Activated CD8-positive, alpha-beta memory T cell treated with anti-CD3 and anti-CD28 coated beads for 1 hour (primary cell): ENCODE data around the gene GIPC3.

Source experiments
- DNase-seq, 2 donors: peaks; one replicate each; pipeline ENCODE4 v3.0.0-alpha.2; 2020; ENCODE audit warnings: low read depth in 1 of 2; ENCODE audit errors: extremely low read depth in 1 of 2

The GIPC3 gene

GRCh38 chr19:3604227-3604986 lies 19.1 kb downstream of the GIPC3 start:
- no peak for DNase-seq

GRCh38 chr19:3604987-3605343 lies 19.7 kb downstream of the GIPC3 start:
- no peak for DNase-seq

DNA sequence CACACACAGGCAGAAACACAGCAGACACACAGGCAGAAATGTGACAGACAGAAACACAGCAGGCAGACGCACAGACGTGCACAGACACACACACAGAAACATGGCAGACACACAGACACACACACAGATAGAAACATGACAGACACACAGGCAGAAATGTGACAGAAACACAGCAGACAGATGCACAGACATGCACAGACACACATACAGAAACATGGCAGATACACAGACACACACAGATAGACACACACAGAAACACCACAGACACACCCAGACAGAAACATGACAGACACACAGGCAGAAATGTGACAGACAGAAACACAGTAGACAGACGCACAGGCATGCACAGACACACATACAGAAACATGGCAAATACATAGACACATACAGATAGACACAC lies 20.1 kb downstream of the GIPC3 start:
- DNase-seq = no peak

- no peak for DNase-seq
Measured at GRCh38 chr19:3605770-3606169, 20.5 kb downstream of the GIPC3 start.

- peak in 1 of 2 donors; percentile 16 for DNase-seq
Measured at GRCh38 chr19:3606174-3606689, 21.0 kb downstream of the GIPC3 start.

DNA sequence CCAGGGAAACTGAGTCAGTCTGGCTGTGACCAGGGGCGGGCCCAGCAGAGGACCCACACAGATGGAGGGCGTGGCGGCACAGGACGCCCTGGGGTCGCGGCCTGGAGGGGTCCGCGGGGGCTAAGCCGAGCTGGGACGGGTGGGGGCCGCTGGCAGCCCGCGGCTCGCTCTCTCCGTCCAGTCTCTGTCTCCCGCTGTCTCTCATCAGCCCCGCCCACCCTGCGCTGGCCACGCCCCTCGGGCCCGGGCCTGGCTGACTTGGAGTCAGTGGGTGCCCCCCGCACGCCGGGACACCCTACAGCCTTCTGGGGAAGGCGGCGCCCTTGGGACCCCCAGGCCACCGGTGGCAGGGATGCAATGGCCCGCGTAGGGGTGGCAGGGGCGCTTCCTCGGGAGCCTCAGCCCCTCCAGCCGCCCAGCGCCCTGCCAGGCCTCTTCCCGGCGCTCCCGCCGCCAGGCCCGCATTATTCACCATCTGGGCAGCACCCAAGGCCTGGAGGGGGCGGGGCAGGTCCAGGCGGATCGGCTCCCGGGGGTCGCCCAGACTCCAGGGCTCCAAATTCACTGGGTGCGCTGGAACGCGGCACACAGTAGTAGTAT lies 21.5 kb downstream of the GIPC3 start, which contains the start of gene TBXA2R:
TBXA2R (minus strand) TSS at position 186 of the 600 bp plus-strand sequence. CDS start 6,241 bp downstream, outside the sequence.
- DNase-seq = peak in 1 of 2 donors; percentile 31

GRCh38 chr19:3607303-3608078 lies 22.2 kb downstream of the GIPC3 start:
- no peak for DNase-seq

GRCh38 chr19:3608079-3608641 lies 22.9 kb downstream of the GIPC3 start:
- no peak for DNase-seq

DNA sequence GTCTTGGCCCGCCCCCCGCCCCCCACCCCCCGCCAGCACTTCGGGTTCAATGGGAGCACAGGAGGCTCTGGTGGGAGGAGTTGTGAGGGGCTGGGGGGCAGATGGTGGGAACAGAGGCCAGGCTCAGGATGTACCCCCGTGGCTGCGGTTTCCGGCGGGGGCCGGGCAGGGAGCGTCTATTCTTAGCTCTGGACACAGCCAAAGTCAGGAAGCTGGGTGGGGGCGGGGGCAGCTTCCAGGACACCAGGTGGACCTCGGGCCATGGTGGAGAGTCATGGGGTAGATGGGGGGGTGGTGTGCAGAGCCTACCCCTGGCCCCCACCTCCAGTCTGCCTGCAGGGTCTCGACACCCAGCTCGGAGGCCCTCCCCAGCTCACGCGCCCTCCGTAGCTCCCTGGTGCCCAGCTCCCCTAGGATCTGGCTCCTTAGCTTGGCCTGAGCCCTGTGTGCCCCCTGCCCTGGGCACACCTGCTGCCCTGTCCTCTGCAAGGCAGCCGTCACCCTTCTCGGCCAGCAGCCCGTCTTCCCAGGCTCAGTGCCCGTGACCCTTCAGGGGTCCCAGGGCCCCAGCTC lies 23.6 kb downstream of the GIPC3 start:
- DNase-seq = no peak

DNA sequence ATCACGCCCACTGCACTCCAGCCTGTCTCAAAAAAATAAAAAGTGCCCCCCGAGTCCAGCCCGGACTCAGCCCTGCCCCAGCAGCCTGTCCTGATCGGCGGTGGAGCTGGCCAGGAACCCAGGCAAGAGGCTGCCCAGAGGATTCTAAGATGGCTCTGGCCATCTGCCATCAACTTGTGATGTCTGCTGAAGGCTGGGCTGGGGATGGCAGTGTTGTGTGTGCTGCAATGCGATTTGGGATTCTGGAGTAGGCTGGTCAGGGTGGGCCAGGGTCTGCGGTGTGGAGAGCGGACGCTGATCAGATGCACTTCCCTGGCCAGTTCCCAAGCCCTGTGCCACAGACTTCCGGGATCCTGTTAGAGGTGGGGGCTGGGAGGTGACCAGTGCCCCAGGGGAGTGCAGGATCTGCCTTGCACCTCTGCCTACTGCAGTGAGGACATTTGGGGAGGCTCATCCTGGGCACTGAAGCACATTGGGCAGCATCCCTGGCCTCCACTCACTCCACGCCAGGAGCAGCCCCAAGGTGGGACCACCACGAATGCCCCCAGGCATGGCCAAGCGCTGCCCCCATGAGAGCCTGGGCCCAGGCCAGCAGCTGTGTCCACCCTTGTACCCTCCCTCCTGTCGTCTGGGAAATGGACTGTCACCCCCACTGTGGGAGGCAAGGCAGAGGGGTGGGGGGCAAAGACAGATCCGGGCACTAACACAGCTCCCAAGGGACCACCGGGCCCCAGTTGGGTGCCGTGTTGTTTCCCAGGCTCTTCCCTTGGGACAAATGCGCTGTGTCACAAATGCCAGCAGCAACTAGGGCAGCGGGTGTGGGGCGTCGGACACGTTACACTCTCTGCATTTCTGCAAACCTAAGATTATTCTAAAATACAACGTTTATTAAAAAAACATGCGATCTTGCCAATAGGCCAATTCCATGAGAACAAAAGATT lies 24.8 kb downstream of the GIPC3 start:
- no peak for DNase-seq

- DNase-seq = no peak
Measured at GRCh38 chr19:3610745-3611717, 25.8 kb downstream of the GIPC3 start.

DNA sequence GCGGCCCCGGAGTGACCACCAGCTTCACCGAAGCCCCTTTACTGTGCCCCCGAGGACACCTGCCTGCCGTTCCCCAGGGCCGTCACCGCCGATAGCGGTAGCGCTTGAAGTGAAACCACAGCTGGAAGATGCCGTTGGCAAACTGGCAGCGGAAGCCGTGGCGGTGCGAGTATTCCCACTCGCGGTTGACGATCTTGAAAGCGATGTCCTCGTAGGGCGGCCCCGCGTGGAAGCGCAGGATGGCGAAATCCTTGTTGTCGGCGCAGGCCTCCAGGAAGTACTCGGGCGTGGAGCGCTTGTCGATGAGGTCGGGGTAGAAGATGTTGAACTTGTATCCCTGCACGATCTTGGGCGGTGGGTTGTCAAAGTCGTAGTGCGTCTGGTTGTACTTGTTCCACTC lies 26.6 kb downstream of the GIPC3 start:
- DNase-seq = no peak

- no peak for DNase-seq
Measured at GRCh38 chr19:3612330-3612729, 27.1 kb downstream of the GIPC3 start.

GRCh38 chr19:3612901-3613741 lies 27.8 kb downstream of the GIPC3 start:
- DNase-seq = no peak

DNA sequence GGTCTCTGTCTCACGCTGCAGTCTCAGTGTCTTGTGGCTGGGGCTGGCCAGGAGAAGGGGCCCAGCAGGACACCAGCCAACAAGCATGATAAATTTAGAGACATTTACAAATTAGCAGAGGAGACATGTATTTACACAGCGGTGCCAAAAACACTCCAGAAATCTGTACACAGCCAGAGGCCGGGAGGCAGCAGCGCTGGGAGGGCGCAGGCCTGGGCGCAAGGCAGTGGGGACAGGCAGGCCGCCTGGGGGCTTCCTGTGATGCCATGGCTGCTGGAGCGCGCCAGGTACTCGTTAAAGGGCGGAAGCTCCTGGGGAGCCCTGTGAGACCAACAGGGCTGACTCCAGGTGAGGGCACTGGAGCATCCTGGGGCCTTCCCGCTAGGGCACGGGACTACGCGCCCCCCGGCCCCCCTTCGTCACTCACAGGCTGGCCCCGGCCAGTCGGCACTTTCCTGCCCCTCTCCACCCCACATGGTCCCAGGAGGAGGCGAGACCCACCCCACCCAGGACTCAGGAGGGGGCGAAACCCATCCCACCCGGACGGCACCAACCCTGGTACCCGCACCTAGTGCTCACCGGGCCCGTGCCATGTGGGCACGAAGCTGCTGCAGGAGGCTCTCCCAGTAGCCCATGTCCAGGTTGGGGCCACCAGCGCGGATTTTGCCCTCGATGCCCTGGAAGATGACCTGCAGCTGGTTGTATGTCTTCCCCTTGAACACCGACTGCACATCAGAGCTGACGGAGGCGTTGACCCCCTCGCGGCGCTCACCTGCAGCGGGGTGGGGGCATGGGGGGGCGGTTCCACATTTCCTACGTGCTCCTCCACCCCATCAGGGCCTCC lies 28.8 kb downstream of the GIPC3 start:
- DNase-seq = no peak

DNA sequence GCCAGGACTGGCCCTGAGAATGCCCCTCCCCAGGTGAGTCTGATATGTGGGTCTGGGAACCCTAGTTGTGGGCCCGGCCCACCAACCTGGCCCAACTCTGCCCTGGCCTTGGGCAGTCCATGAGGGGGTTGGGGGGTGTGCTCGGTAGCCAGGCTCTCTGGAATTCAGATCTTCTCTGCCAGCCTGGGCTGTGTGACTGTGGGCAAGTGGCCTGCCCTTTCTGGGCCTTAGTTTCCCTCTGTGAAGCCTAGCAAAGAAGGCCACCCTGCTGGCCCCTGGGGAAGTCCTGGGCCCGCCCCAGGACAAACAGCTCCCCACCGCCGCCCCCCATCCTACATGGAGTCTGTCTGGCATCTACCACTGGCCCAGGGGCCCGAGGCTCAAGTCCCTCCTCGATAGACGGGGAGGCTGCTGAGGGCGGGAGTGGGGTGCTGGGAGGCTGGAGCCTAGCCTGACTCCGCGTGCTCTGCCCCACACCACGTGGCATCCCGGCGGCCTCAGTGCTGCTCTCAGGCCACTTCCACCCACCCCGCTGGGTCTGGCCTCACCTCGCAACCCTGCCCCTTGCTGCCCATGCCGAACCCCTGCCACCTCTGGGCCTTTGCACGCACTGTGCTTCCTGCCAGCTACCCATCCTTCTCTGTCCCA lies 29.7 kb downstream of the GIPC3 start:
- no peak for DNase-seq
